Measurements from ENCODE around the gene GUCA2B. TPM values are rescaled to one million over a fixed set of nuclear protein-coding genes. Genes with fewer than 3 reads are reported as not detected.

Gene GUCA2B
- total RNA-seq, 1 experiment from 2014 or later, result not detected

DNA sequence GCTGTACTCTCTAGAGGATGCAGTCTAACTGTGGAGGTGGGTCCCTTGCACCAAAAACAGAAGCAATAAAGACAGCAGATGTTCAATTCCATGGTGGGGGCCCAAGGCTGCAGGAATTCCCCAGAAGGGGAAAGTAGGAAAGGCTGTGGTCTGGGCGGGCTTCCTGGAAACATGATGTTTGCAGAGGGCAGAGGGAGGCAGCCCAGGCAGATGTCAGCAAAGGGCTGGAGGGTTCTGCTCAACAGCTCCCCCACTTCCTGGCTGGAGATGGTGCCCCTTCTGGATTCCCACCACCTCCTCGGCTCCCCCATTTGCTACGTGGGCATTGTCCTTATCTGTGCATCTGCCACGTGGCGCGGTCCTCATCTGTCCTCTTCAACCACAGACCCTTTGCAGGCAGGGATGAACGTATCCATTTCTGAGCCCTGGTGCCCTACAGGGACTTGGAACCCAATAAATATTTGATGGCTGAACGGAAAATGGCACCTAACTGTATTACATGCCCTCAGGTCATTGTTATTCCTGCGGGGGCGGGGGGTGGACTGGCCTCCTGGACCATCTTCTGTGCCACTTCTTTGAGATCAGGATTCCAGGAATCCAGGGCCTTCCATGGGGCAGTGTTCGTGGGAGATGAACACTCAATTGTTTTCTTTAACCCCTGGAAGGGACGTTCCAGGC, 8.4 kb upstream of the GUCA2B start:
- Mint-ChIP-seq H3K4me1 (no peaks in the 10 kb centered on the region), H3K4me3 (no peak overlapping the region), H3K36me3 (ENCODE audit: insufficient read depth in 1 of 3, low read depth in 3 of 3) (no peaks in the 10 kb centered on the region), H3K27me3 (ENCODE audit: low read depth) (no peaks in the 10 kb centered on the region; the same call in none of the 2 replicates), H3K27ac (no peak overlapping the region; a peak in 1 of 7 replicates), H3K9me3 (no peaks in the 10 kb centered on the region)
- H3K79me1 ChIP-seq (ENCODE audit: insufficient read depth, low read depth, low read length, poor library complexity, severe bottlenecking), result no peaks in the 10 kb centered on the region
- no peak overlapping the region for H2BK20ac ChIP-seq (ENCODE audit: low read depth, low read length, poor library complexity, severe bottlenecking)
- H2BK15ac ChIP-seq (ENCODE audit: low read depth, low read length), result no peak overlapping the region
- H4K91ac ChIP-seq (ENCODE audit: insufficient read length, low read depth, low read length), result no peak overlapping the region
- no peak overlapping the region for H3K27ac ChIP-seq (ENCODE audit: insufficient read length, low read depth, low read length)
- WGBS (ENCODE audit: extremely low coverage, insufficient read length, low lambda C conversion rate), result no CpG with 5 or more reads among the region's 12 CpGs
- H3K14ac ChIP-seq (ENCODE audit: insufficient read depth, low read length), result no peak overlapping the region
- H2AK5ac ChIP-seq (ENCODE audit: insufficient read length, low read length), result no peak overlapping the region
- no peak overlapping the region for H4K5ac ChIP-seq (ENCODE audit: insufficient read length, low read depth, low read length)
- H4K8ac ChIP-seq (replicated peaks; ENCODE audit: insufficient read length, low read depth, low read length), result no peak overlapping the region
- no peak overlapping the region for H2BK120ac ChIP-seq (ENCODE audit: low read depth, low read length, poor library complexity, severe bottlenecking)
- no peaks in the 10 kb centered on the region for H4K20me1 ChIP-seq (ENCODE audit: control insufficient read depth, insufficient read depth, insufficient read length)
- TF ChIP-seq, protein P1, sequence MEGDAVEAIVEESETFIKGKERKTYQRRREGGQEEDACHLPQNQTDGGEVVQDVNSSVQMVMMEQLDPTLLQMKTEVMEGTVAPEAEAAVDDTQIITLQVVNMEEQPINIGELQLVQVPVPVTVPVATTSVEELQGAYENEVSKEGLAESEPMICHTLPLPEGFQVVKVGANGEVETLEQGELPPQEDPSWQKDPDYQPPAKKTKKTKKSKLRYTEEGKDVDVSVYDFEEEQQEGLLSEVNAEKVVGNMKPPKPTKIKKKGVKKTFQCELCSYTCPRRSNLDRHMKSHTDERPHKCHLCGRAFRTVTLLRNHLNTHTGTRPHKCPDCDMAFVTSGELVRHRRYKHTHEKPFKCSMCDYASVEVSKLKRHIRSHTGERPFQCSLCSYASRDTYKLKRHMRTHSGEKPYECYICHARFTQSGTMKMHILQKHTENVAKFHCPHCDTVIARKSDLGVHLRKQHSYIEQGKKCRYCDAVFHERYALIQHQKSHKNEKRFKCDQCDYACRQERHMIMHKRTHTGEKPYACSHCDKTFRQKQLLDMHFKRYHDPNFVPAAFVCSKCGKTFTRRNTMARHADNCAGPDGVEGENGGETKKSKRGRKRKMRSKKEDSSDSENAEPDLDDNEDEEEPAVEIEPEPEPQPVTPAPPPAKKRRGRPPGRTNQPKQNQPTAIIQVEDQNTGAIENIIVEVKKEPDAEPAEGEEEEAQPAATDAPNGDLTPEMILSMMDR (conservative IDR thresholded peaks at IDR 0.05), result no peak
- no peaks in the 10 kb centered on the region for H3K4me1 ChIP-seq (ENCODE audit: insufficient read depth, low read length)
- H3K23ac ChIP-seq (ENCODE audit: insufficient read length, low read depth, low read length), result no peak overlapping the region
- H3T11ph ChIP-seq (ENCODE audit: low read length), result no peak overlapping the region
- no peak overlapping the region for H3K9ac ChIP-seq (ENCODE audit: extremely low read depth, insufficient read length, low read length)
- H3K4me2 ChIP-seq (ENCODE audit: insufficient read depth, insufficient read length, low read length), result no peak overlapping the region
- H2BK5ac ChIP-seq (ENCODE audit: insufficient read length, low read length), result no peak overlapping the region
- H3K27me3 ChIP-seq (ENCODE audit: insufficient read depth, low read length), result no peaks in the 10 kb centered on the region
- H3K23me2 ChIP-seq (ENCODE audit: insufficient read length, low read depth, low read length, poor library complexity, severe bottlenecking), result no peaks in the 10 kb centered on the region
- no peaks in the 10 kb centered on the region for H3K9me3 ChIP-seq (ENCODE audit: control insufficient read depth, low read depth, low read length)
- no peak overlapping the region for H3K18ac ChIP-seq (ENCODE audit: insufficient read length, low read depth, low read length)
- no peak for DNase-seq
- no peak overlapping the region for H3K4ac ChIP-seq (ENCODE audit: low read depth, low read length)
- H3K79me2 ChIP-seq (ENCODE audit: insufficient read depth, low read length), result no peaks in the 10 kb centered on the region
- no peak overlapping the region for H2AFZ ChIP-seq (ENCODE audit: low read length)
- no peak overlapping the region for H3K56ac ChIP-seq (ENCODE audit: insufficient read length, low read depth, low read length)
- no peak overlapping the region for H2BK12ac ChIP-seq (ENCODE audit: insufficient read length, low read depth, low read length)
